NCI-H2029 (cell line): ENCODE results near the gene ARHGEF16.

ENCODE experiments used
- DNase-seq: peaks from one replicate; lab custom pipeline; 2025; lab: John Stamatoyannopoulos, UW

Gene ARHGEF16

DNA sequence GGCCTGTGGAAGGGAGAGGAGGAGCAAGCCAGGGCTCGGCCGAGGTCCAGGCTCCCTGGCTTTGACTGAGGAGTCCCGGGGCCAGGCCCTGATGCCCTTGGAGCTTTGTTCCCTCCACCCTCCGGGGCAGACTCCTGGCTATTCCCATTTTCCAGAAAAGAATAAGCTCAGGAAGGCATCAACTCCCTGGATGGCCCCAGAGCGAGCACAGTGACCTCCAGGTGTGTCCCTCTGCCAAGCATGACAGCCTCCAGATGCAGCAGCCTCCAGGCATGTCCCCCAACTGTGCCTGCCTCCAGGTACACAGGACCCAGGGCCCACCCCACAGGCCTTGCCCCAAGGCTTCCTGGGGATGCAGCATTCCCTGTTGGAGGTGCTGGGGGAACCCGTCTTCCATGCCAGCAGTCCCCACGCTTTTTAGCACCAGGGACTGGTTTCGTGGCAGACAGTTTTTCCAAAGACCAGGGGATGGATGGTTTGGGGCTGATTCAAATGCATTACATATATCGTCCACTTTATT lies 15.7 kb upstream of the ARHGEF16 start:
- no peak for DNase-seq

DNA sequence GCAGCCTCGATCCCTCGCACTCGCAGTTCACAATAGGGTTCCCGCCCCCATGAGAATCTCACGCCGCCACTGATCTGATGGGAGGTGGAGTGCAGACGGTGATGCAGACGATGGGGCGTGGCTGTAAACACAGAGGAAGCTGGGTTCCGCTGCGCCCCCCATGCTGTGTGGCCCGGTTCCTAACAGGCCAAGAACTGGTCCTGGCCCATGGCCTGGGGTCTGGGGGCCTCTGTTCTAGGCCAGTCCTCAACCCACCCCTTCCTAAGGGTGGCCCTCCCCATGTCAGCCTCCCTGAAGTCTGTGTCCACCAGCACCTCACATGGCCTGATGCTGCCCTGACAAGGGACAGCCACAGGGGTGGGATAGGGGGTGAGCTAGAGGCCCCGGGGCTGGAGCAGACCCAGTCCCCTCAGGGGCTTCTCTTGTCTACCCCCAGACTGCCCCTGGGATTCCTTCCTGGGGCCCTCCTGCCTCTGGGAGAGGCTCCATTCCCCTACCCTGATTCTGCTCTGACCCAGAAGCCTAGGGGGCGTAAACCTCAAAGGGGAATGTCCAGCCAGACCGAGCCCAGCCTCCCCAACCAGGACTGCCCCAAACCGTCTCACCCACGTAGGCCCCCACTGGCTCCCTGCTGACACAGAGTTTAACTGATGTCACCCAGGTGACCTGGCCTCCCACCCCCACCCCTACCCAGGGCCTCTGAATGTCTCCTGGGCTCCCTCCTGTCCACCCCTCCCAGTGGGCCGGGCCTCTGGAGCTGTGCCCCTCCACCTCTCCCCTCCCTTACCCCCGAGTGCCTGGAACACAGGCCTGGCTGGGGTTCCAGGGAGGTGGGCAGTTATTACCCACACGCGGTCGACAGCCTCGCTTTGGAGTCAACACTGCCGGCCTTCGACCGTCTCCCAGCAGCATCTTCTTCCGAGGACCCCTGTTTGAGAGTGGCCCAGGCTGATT lies 14.8 kb upstream of the ARHGEF16 start:
- DNase-seq = no peak

GRCh38 chr1:3440300-3440681 lies 14.2 kb upstream of the ARHGEF16 start:
- no peak for DNase-seq

- DNase-seq = no peak
These were observed 13.6 kb upstream of the ARHGEF16 start for GRCh38 chr1:3440711-3441409.

GRCh38 chr1:3441410-3441847 lies 13.0 kb upstream of the ARHGEF16 start:
- no peak for DNase-seq

GRCh38 chr1:3441880-3442279 lies 12.6 kb upstream of the ARHGEF16 start:
- no peak for DNase-seq

DNA sequence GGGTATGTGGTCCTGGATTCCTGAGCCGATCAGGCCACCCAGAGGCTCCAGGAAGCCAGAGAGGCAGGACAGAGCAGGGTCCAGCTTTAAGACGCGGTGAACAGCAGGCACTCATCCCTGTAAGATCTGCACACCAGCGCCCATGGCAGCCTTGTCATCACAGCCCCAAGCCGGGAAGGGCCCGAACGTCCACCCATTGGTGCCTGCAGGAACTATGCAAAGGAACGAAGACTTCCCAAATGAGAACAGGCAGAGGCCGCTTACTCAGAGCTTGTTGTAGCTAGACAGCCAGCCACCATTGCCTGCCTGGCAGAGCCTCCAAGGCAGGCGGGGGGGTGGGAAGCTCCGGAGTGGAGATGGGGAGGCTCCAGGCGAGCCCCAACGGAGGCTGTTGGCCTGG lies 12.1 kb upstream of the ARHGEF16 start:
- DNase-seq = no peak

DNA sequence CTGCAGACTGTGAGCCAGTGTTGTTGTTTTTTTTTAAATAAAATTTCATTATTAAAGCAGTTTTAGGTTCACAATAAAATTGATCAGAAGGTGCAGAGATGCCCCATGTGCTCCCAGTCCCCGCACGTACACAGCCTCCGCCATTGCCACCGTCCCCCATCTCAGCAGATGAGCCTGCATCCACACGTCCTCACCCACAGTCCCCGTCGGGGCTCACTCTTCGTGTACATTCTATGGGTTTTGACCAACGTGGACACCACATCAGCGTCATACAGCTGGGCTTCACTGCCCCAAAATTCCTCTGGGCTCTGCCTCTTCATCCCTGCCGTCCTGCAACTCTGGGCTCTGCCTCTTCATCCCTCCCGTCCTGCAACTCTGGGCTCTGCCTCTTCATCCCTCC lies 11.6 kb upstream of the ARHGEF16 start:
- DNase-seq = no peak

DNA sequence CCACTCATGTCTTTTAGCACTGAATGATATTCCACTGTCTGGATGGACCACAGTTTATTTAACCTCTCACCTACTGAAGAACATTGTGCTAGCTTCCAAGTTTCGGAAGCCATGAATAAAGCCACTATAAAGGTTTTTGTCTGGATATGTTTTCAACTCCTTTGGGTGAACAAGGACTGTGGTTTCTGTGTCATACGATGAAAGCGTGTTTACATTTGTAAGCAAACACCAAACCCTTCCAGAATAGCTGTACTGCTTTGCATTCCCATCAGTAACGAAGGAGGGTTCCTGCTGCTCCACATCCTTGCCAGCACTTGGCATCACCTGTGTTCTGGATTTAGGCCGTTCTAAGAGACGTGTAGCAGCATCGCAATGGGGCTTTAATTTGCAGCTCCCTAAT lies 10.7 kb upstream of the ARHGEF16 start:
- DNase-seq = no peak

GRCh38 chr1:3444298-3444697 lies 10.2 kb upstream of the ARHGEF16 start:
- no peak for DNase-seq

DNA sequence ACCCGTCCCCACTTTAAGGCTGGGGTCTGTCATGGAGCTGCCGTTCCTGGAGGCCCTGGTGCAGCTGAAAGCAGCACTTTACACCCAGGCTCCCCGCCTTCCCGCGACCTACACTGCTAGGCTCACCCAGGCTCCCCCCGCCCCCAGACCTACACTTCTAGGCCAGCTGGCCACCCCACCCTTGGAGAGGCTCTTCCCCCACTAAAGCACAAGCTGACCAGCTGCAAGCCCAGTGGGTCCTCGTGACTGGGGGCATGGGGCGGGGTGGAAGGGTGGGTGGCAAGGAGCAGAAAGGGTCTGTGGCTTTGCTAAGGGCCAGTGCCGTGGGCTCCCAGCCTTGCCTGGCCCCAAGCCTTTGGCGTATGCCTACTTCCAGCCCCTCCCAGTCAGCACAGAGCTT lies 9.7 kb upstream of the ARHGEF16 start:
- DNase-seq = no peak

DNA sequence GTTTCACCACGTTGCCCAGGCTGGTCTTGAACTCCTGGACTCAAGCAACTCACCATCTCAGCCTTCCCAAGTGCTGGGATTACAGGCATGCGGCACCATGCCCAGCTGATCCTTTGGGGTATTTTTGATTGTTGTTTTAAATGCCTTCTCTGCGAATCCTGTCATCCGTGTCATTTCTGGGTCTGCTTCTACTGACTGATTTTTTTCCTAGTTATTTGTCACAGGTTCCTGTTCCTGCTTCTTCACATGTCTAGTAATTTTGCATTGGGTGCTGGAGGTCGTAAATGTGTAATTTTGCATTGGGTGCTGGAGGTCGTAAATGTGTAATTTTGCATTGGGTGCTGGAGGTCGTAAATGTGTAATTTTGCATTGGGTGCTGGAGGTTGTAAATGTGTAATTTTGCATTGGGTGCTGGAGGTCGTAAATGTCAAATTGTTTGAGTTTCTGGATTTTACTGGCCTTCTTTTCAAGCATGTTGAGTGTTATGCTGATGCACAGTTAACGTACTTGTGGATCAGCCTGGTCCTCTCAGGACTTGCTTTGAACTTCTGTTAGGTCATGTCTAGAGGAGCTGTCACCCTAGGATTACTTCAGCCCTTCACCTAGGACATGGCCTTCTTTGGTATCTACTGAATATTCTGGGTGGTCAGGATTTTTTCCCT lies 4.1 kb upstream of the ARHGEF16 start:
- no peak for DNase-seq

- DNase-seq = no peak
These were observed 3.5 kb upstream of the ARHGEF16 start for GRCh38 chr1:3450983-3451382.

DNA sequence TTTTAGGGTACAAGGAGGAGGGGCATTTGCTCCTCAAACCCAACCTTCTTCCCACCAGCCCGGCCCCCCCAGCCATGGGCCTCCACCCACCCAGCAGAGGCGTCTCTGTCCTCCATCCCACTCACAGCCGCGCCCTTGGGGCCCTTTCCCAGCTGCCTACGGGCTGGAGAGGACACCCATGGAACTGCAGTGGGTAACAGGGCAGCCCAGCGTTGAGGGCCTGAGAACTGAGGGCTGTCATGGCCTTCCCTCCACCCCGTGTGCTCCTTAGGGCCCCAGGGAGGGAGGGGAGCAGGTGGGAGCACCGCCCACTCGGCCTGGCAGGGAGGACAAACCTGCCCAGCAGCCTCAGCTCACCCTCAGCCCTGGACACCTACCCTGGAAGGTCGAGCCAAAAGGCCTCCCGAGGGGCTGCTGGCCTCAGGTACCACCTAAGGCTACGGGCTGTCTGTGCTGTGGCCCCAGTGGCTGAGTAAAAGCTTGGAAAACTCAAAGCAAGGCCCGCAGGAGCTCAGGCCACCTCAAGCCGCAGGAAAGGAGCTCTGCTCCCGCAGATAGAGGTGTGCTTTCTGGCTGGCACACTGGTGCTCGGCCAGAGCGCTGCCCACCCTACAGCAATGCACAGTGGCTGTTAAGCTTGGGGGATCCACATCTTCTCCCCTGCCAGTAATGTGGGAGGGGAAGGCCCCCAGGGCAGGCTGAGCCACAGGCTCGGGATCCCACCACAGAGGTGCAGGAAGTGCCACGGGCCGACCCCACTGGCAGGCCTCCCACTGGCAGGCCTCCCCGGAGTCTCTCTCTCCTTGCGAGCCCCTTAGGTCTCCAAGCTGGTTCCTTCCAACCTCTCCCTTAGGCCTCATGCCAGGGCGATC lies 2.2 kb upstream of the ARHGEF16 start:
- no peak for DNase-seq

- no peak for DNase-seq
These were observed 1.6 kb upstream of the ARHGEF16 start for GRCh38 chr1:3452866-3453175.

DNA sequence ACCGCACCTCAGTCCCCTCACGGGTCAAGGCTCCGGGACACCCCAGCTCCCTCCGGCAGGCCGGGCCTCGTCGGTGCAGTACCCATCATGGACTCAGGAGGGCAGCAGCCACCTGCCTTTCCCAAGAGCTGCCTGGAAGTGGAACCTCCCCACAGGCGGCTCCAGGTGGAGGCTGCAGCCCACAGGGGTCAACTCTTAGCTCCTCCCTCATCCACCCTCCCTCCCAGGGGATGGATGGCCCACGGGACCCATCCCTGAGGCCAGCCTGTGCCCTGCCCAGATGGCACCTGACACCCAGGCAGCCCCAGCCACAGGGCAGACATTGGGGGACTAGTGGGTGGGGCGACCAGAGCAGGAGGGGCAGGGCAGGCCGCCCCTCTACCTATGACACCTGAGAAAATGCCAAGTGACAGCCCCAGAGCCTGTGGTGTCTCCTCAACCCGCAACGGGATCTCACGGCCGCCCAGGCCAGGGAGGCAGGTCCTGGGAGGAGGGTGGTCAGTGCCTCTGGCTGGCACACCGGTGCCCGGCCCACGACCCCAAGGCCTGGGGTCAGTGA lies 1.2 kb upstream of the ARHGEF16 start:
- no peak for DNase-seq

- no peak for DNase-seq
These were observed 550 bp downstream of the ARHGEF16 start for GRCh38 chr1:3454811-3455618.

DNA sequence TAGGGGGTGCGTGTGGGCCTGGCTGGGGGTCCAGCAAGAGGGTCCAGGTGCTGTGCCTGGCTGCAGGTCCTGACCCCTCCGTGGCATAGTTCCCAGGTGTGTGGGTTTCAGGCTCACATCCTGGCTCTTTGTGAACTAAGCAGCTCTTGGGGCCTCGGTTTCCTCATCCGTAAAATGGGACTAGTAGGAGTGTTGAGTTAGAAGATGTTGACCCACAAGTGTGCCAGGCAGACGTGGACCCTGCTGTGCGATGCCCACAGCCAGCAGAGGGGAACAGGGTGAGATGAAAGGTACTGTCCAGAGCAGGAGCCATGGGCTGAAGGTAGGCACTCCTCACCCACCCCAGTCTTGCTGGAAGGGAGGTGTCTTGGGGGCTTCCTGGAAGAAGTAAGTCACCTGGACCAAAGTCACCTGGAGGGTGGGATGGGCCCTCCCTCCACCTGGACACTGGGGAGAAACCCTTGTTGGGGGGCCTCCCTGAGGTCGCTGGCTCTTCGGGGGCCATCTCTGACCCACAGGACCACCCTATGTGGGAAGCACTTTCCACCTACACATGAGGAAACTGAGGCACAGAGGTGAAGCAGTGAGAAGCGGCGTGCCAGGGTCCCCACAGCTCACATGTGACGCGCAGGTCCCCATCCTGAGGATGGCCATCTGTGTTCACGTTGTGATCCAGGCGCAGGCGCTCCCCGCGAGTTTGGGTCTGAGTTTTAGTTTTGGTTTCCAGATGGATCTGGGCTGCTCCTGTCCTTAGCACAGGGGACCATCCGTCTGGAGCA lies 1.4 kb downstream of the ARHGEF16 start:
- DNase-seq = no peak

GRCh38 chr1:3456449-3456963 lies 2.0 kb downstream of the ARHGEF16 start:
- DNase-seq = no peak
